ENCODE data around the gene ELK3. TPM values are rescaled to one million over a fixed set of nuclear protein-coding genes. Genes with fewer than 3 reads are reported as not detected.
A peak's percentile ranks its signal among the peaks of the same experiment; 100 is the strongest.

The ELK3 gene
- polyA plus RNA-seq, 2 donors = 15.8 to 17.0 TPM

DNA sequence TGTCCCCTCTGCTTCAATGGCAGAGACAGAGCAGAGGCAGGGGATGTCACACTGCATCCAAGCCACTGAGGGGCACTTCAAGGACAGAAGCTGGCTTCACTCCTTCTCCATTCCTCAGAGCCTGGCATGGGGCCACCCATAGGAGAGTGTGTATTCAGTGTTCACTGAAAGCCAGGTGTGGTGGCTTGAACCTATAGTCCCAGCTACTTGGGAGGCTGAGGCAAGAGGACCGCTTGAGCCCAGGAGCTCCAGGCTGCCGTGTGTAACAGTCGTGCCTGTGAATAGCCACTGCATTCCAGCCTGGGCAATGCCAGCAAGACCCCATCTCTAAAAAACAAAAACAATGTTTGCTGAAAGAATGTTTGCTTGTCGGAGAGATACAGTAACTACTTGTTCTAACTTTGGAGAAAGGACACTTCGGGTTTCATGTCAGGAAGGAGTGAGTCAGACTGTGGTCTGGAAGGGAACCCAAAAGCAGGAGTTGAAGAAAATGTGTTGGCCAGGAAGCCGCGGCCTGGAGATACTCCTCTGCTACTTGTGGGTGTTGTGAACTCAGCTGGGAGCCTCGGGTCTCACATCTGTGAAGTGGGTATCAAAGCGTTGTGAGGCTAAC is 43.4 kb downstream of the ELK3 start:
- no peaks in the 10 kb centered on the region for H3K27me3 ChIP-seq (ENCODE audit: control insufficient read depth in 1 of 2, insufficient read depth in 2 of 2, low read length in 2 of 2)
- WGBS, 2 donors = 32 to 54% methylated on average over 9 of the region's 9 CpGs
- H3K36me3 ChIP-seq (ENCODE audit: control insufficient read depth in 2 of 2, insufficient read depth in 2 of 2, low read length in 1 of 2) = peaks cover 3 to 9% of the 10 kb centered on the region in 2 donors
- H3K4me3 ChIP-seq (ENCODE audit: low read depth in 1 of 2, low read length in 2 of 2) = no peak overlapping the region
- peak overlapping the region; percentile 70 to 81 for H3K27ac ChIP-seq (ENCODE audit: low read depth in 2 of 2, low read length in 1 of 2)
- peaks cover 9 to 22% of the 10 kb centered on the region in 2 donors for H3K4me1 ChIP-seq (ENCODE audit: control insufficient read depth in 2 of 2, insufficient read depth in 2 of 2, low read length in 1 of 2)
- peaks cover 0 to 2% of the 10 kb centered on the region in 2 donors for H3K9me3 ChIP-seq (ENCODE audit: control insufficient read depth in 2 of 2, insufficient read depth in 1 of 2, low read depth in 1 of 2, low read length in 1 of 2)

DNA sequence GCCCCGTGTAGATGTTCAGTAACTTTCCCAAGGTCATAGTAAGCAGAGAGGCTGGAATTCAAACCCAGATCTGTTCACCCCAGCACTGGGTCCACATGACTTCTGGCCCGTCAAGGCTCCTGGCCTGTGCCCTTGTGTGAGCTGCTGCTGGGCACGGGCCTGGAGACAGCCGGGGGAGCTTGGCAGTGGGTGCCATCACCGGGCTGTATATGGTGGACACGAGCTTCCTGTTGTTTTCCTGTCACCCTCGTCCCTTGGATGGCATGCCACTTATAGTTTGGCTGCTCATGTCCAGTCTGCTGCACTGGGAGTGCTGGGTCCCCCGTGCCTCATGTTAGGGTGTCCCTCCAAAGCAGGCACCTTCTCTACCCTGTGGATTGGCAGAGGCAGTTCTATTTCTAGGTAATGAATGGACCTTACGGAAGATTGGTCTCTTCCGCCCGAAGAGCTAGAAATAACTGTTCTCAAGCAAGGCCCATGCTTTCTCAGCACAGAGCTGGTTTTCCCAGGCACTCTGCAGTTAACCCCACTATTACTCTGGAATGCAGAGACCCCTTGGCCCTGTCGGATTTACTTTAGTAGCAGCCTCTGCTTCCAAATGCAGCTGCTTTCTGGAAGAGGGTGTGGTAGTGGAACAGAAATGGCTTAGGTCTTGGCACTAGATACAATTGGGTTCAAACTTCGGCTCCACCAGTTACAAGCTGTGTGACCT is 44.3 kb downstream of the ELK3 start:
- no peak overlapping the region for H3K4me3 ChIP-seq (ENCODE audit: low read depth in 1 of 2, low read length in 2 of 2)
- H3K27me3 ChIP-seq (ENCODE audit: control insufficient read depth in 1 of 2, insufficient read depth in 2 of 2, low read length in 2 of 2) = no peaks in the 10 kb centered on the region
- H3K27ac ChIP-seq (ENCODE audit: low read depth in 2 of 2, low read length in 1 of 2) = peak overlapping the region; percentile 70 to 81
- peaks cover 0 to 2% of the 10 kb centered on the region in 2 donors for H3K9me3 ChIP-seq (ENCODE audit: control insufficient read depth in 2 of 2, insufficient read depth in 1 of 2, low read depth in 1 of 2, low read length in 1 of 2)
- peaks cover 3 to 9% of the 10 kb centered on the region in 2 donors for H3K36me3 ChIP-seq (ENCODE audit: control insufficient read depth in 2 of 2, insufficient read depth in 2 of 2, low read length in 1 of 2)
- H3K4me1 ChIP-seq (ENCODE audit: control insufficient read depth in 2 of 2, insufficient read depth in 2 of 2, low read length in 1 of 2) = peaks cover 9 to 25% of the 10 kb centered on the region in 2 donors
- WGBS, 2 donors = 63 to 71% methylated on average over 13 of the region's 13 CpGs

DNA sequence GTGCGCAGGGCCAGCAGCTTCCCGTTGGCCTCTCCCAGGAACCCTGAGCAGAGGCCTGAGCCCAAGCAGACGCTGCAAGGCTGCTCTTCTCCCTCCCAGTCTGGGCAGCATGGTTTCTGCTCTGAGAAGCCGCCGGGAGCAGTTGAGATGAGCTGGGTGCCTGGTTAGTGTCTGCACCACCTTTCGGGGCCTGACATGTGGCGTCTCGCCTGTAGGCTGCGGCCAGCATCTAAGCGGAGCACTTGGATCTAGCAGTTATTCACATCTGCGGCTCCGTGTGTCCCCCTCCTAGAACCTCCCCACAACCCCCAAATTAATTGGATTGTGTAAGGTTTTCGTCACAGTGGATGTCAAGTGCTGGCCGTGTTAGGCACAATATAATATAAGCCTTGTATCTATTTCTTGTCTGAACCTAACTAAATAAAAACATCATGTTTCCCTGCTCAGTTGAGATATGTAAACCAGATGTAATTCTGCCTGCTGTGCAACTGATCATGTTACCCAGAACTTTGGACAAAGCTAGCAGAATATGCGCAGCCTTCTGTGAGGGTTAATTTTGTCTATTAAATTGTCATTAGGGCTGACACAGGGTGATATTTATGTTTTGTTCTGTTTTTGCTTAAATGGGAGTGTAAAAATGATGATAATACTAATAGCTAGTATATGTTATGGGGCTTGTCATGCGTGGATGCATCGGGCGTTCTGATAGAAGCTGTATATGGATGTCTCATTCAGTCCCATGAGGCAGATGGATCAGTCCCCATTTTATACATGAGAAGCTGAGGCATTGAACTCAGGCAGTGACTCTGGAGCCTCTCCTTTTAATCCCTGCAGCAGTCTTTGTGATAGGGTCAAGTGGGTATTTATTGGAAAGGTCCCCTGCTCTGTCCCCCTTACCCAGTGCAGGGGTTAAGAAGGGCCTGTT is 45.8 kb downstream of the ELK3 start:
- H3K4me3 ChIP-seq (ENCODE audit: low read depth in 1 of 2, low read length in 2 of 2) = no peak overlapping the region
- peak overlapping the region; percentile 46 to 57 for H3K27ac ChIP-seq (ENCODE audit: low read depth in 2 of 2, low read length in 1 of 2)
- H3K9me3 ChIP-seq (ENCODE audit: control insufficient read depth in 2 of 2, insufficient read depth in 1 of 2, low read depth in 1 of 2, low read length in 1 of 2) = peaks cover 0 to 2% of the 10 kb centered on the region in 2 donors
- 74% methylated on average over 18 of the region's 18 CpGs for WGBS, 2 donors
- no peaks in the 10 kb centered on the region for H3K27me3 ChIP-seq (ENCODE audit: control insufficient read depth in 1 of 2, insufficient read depth in 2 of 2, low read length in 2 of 2)
- peaks cover 3 to 7% of the 10 kb centered on the region in 2 donors for H3K36me3 ChIP-seq (ENCODE audit: control insufficient read depth in 2 of 2, insufficient read depth in 2 of 2, low read length in 1 of 2)
- peaks cover 9 to 25% of the 10 kb centered on the region in 2 donors for H3K4me1 ChIP-seq (ENCODE audit: control insufficient read depth in 2 of 2, insufficient read depth in 2 of 2, low read length in 1 of 2)

DNA sequence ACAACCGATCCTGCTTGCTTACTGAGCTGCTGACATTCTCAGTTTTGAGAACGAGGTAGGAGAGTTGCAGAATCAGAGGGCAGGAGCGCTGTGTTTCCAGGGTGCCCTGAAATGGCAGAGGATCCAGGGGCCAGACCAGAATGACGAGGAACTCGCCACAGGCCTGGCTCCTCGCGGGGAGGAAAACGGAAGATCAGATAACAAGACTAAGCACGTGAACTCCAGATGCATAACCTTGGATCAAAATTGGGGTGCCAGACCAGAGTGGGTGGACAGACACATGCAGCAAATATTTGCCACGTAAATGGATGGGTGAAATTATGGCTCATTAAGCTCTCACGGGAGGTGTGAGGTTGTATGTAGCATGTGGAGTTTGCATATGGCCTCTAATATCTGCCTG is 46.5 kb downstream of the ELK3 start:
- peaks cover 9 to 21% of the 10 kb centered on the region in 2 donors for H3K4me1 ChIP-seq (ENCODE audit: control insufficient read depth in 2 of 2, insufficient read depth in 2 of 2, low read length in 1 of 2)

DNA sequence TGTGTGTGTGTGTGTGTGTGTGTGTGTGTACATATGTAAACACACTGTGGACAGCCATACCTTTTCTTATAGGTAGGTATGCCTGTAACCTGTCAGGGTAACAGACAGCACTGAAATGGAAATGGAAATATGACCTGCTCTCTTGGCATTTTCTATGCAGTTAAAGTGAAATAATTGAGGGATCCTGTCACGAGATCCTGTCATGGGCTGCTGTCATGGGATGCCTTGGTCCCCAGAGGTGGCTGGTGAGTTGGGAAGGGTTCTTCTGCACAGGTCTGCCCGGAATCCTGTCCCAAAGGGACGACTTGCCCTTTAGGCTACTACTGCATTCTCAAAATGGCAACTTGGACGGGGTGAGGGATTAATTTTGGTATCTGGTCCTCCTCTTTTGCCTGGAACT is 47.3 kb downstream of the ELK3 start:
- Histone ChIP-seq H3K27me3 (ENCODE audit: control insufficient read depth in 1 of 2, insufficient read depth in 2 of 2, low read length in 2 of 2) (no peaks in the 10 kb centered on the region), H3K9me3 (ENCODE audit: control insufficient read depth in 2 of 2, insufficient read depth in 1 of 2, low read depth in 1 of 2, low read length in 1 of 2) (no peaks in the 10 kb centered on the region), H3K27ac (ENCODE audit: low read depth in 2 of 2, low read length in 1 of 2) (peak overlapping the region; percentile 51 to 81), H3K4me1 (ENCODE audit: control insufficient read depth in 2 of 2, insufficient read depth in 2 of 2, low read length in 1 of 2) (peaks cover 5 to 18% of the 10 kb centered on the region in 2 donors), H3K4me3 (ENCODE audit: low read depth in 1 of 2, low read length in 2 of 2) (no peak overlapping the region), H3K36me3 (ENCODE audit: control insufficient read depth in 2 of 2, insufficient read depth in 2 of 2, low read length in 1 of 2) (peaks cover 3 to 4% of the 10 kb centered on the region in 2 donors)
- 66 to 79% methylated on average over 4 of the region's 4 CpGs for WGBS, 2 donors

More for the DNA sequence above, 46.5 kb downstream of the ELK3 start:
- H3K9me3 ChIP-seq (ENCODE audit: control insufficient read depth in 2 of 2, insufficient read depth in 1 of 2, low read depth in 1 of 2, low read length in 1 of 2) = peaks cover 0 to 2% of the 10 kb centered on the region in 2 donors
- 67 to 71% methylated on average over 11 of the region's 11 CpGs for WGBS, 2 donors
- H3K36me3 ChIP-seq (ENCODE audit: control insufficient read depth in 2 of 2, insufficient read depth in 2 of 2, low read length in 1 of 2) = peaks cover 3 to 4% of the 10 kb centered on the region in 2 donors
- no peak overlapping the region for H3K4me3 ChIP-seq (ENCODE audit: low read depth in 1 of 2, low read length in 2 of 2)
- H3K27ac ChIP-seq (ENCODE audit: low read depth in 2 of 2, low read length in 1 of 2) = peak overlapping the region; percentile 46 to 57
- H3K27me3 ChIP-seq (ENCODE audit: control insufficient read depth in 1 of 2, insufficient read depth in 2 of 2, low read length in 2 of 2) = no peaks in the 10 kb centered on the region

DNA sequence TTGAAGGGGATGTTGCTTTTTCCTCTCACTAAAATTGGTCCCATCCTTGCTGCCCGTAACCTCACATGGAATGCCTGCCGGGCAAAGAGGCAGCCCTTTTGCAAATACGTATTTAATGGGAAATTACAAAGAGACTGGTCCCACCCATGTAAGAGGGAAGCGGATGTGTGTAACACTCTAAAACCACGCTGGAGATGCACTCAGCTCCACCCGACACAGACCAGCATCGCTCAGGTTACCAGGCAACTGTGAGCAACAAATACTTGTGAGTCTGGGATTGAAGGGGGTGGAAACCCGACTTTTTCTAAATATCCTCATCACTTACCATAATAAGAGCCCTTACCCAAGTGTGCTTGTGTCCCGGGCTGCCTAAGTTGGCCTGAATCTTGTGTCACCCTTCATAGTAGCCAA is 47.7 kb downstream of the ELK3 start:
- Histone ChIP-seq H3K9me3 (ENCODE audit: control insufficient read depth in 2 of 2, insufficient read depth in 1 of 2, low read depth in 1 of 2, low read length in 1 of 2) (no peaks in the 10 kb centered on the region), H3K27ac (ENCODE audit: low read depth in 2 of 2, low read length in 1 of 2) (peak overlapping the region; percentile 51 to 81), H3K27me3 (ENCODE audit: control insufficient read depth in 1 of 2, insufficient read depth in 2 of 2, low read length in 2 of 2) (no peaks in the 10 kb centered on the region), H3K4me3 (ENCODE audit: low read depth in 1 of 2, low read length in 2 of 2) (no peak overlapping the region), H3K4me1 (ENCODE audit: control insufficient read depth in 2 of 2, insufficient read depth in 2 of 2, low read length in 1 of 2) (peaks cover 5 to 17% of the 10 kb centered on the region in 2 donors), H3K36me3 (ENCODE audit: control insufficient read depth in 2 of 2, insufficient read depth in 2 of 2, low read length in 1 of 2) (peaks cover 3 to 4% of the 10 kb centered on the region in 2 donors)
- 44 to 51% methylated on average over 9 of the region's 9 CpGs for WGBS, 2 donors

DNA sequence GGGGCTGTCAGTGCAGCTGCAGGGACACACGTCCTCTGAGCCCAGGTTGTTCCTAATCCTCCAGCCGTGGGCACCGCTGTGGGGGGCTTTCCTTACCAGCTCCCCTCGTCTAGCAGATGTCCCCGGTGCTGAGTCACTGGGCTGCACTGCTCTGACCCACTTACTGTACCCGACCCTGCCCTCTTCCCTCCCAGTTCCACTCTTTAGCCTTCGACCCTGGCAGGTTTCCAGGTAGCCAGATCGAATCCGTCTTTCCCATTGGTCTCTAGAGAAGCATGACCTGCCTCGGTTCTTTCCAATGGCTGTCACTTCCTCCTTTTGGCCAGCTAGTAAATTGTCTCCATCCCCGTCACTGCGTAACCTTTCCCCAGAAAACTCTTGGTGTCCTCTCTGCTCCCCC is 48.4 kb downstream of the ELK3 start:
- peaks cover 5 to 11% of the 10 kb centered on the region in 2 donors for H3K4me1 ChIP-seq (ENCODE audit: control insufficient read depth in 2 of 2, insufficient read depth in 2 of 2, low read length in 1 of 2)
- WGBS, 2 donors = 62 to 64% methylated on average over 12 of the region's 12 CpGs

DNA sequence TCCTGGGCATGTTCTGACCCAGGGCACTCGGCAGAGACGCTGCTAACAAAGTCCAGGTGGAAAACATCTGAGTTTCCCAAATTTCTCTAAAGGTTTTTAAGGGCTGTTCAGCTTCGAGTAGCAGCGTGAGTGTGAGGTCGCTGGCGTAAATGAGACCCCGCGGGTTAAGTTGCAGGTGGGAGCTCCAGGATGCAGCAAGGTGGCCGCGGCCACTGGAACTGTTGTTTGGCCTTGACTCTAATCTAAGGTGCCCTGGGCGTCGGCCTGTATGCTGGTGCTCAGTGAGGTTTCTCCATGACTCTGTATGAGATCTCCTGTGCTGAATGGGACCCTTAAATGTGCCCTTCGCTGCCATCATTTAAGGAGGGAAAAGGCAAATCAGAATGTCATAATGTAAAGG is 50.7 kb downstream of the ELK3 start:
- H3K4me1 ChIP-seq (ENCODE audit: control insufficient read depth in 2 of 2, insufficient read depth in 2 of 2, low read length in 1 of 2) = peaks cover 0 to 11% of the 10 kb centered on the region in 2 donors
- H3K9me3 ChIP-seq (ENCODE audit: control insufficient read depth in 2 of 2, insufficient read depth in 1 of 2, low read depth in 1 of 2, low read length in 1 of 2) = no peaks in the 10 kb centered on the region
- peaks cover 11 to 29% of the 10 kb centered on the region in 2 donors for H3K36me3 ChIP-seq (ENCODE audit: control insufficient read depth in 2 of 2, insufficient read depth in 2 of 2, low read length in 1 of 2)
- H3K27ac ChIP-seq (ENCODE audit: low read depth in 2 of 2, low read length in 1 of 2) = peak overlapping the region in 1 of 2 donors; percentile 2
- no peak overlapping the region for H3K4me3 ChIP-seq (ENCODE audit: low read depth in 1 of 2, low read length in 2 of 2)
- 84 to 87% methylated on average over 13 of the region's 13 CpGs for WGBS, 2 donors
- no peaks in the 10 kb centered on the region for H3K27me3 ChIP-seq (ENCODE audit: control insufficient read depth in 1 of 2, insufficient read depth in 2 of 2, low read length in 2 of 2)

More for the DNA sequence above, 48.4 kb downstream of the ELK3 start:
- peaks cover 4 to 12% of the 10 kb centered on the region in 2 donors for H3K36me3 ChIP-seq (ENCODE audit: control insufficient read depth in 2 of 2, insufficient read depth in 2 of 2, low read length in 1 of 2)
- H3K4me3 ChIP-seq (ENCODE audit: low read depth in 1 of 2, low read length in 2 of 2) = no peak overlapping the region
- H3K27me3 ChIP-seq (ENCODE audit: control insufficient read depth in 1 of 2, insufficient read depth in 2 of 2, low read length in 2 of 2) = no peaks in the 10 kb centered on the region
- H3K27ac ChIP-seq (ENCODE audit: low read depth in 2 of 2, low read length in 1 of 2) = peak overlapping the region; percentile 49 to 54
- no peaks in the 10 kb centered on the region for H3K9me3 ChIP-seq (ENCODE audit: control insufficient read depth in 2 of 2, insufficient read depth in 1 of 2, low read depth in 1 of 2, low read length in 1 of 2)

DNA sequence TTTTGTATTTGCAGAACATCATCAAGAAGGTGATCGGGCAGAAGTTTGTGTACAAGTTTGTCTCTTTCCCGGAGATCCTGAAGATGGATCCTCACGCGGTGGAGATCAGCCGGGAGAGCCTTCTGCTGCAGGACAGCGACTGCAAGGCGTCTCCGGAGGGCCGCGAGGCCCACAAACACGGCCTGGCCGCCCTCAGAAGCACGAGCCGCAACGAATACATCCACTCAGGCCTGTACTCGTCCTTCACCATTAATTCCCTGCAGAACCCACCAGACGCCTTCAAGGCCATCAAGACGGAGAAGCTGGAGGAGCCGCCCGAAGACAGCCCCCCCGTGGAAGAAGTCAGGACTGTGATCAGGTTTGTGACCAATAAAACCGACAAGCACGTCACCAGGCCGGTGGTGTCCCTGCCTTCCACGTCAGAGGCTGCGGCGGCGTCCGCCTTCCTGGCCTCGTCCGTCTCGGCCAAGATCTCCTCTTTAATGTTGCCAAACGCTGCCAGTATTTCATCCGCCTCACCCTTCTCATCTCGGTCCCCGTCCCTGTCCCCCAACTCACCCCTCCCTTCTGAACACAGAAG is 52.8 kb downstream of the ELK3 start:
- peaks cover 3 to 15% of the 10 kb centered on the region in 2 donors for H3K4me1 ChIP-seq (ENCODE audit: control insufficient read depth in 2 of 2, insufficient read depth in 2 of 2, low read length in 1 of 2)
- WGBS, 2 donors = 94 to 95% methylated on average over 36 of the region's 36 CpGs
- H3K36me3 ChIP-seq (ENCODE audit: control insufficient read depth in 2 of 2, insufficient read depth in 2 of 2, low read length in 1 of 2) = peaks cover 8 to 40% of the 10 kb centered on the region in 2 donors

More for the DNA sequence above, 52.8 kb downstream of the ELK3 start:
- Histone ChIP-seq H3K27ac (ENCODE audit: low read depth in 2 of 2, low read length in 1 of 2) (no peak overlapping the region), H3K4me3 (ENCODE audit: low read depth in 1 of 2, low read length in 2 of 2) (no peak overlapping the region), H3K9me3 (ENCODE audit: control insufficient read depth in 2 of 2, insufficient read depth in 1 of 2, low read depth in 1 of 2, low read length in 1 of 2) (no peaks in the 10 kb centered on the region), H3K27me3 (ENCODE audit: control insufficient read depth in 1 of 2, insufficient read depth in 2 of 2, low read length in 2 of 2) (no peaks in the 10 kb centered on the region)

Measured in esophagus (tissue), 2 donors.